ENCODE results near the gene KMT5C.
A peak's percentile ranks its signal among the peaks of the same experiment; 100 is the strongest.

The KMT5C gene

DNA sequence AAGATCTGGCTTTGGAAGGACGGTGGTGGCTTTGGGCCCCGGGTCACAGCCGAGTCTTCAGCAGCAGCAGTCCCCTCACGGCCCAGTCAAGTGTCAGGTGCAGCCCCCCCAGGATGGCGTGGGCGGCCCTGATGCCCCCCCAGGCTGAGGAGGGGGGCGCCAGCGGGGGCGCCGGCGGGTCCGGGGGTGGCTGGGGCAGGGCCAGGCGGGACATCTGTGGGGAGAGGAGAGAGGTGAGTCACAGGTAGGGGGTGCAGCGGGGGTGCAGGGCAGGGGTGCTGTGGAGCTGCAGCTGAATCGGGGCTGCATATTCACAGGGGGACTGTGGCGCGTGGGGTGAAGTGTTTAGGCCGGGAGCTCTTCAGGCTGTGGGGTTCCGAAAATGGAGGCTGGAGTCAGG, 26.3 kb downstream of the KMT5C start:
- DNase-seq (ENCODE audit: low spot score), result no peak
- in situ Hi-C loops (cut with MboI; ENCODE audit: low sequenced_read_pairs, unreplicated experiment), result no loop called here
- TF ChIP-seq, protein P1, sequence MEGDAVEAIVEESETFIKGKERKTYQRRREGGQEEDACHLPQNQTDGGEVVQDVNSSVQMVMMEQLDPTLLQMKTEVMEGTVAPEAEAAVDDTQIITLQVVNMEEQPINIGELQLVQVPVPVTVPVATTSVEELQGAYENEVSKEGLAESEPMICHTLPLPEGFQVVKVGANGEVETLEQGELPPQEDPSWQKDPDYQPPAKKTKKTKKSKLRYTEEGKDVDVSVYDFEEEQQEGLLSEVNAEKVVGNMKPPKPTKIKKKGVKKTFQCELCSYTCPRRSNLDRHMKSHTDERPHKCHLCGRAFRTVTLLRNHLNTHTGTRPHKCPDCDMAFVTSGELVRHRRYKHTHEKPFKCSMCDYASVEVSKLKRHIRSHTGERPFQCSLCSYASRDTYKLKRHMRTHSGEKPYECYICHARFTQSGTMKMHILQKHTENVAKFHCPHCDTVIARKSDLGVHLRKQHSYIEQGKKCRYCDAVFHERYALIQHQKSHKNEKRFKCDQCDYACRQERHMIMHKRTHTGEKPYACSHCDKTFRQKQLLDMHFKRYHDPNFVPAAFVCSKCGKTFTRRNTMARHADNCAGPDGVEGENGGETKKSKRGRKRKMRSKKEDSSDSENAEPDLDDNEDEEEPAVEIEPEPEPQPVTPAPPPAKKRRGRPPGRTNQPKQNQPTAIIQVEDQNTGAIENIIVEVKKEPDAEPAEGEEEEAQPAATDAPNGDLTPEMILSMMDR (IDR thresholded peaks at IDR 0.05; ENCODE audit: borderline replicate concordance, control extremely low read depth, extremely low read depth, insufficient read depth, missing control alignments), result no peak

DNA sequence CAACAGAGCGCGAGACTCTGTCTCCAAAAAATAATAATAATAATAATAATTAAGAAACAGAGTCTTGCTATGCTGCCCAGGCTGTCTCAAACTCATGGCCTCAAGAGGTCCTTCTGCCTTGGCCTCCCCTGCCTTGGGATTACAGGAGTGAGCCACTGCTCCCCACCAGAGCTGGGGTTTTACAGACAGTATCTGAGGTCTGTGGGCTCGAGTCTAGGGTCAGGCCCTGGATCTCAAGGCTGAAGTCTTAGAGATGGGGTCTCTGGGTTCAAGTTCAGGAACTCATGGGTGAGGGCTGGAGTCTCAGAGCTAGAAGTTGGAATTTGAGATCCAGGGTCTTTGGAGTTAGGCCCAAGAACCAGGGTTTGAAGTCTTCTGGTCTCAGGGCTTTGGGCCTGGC, 27.1 kb downstream of the KMT5C start:
- in situ Hi-C loops (cut with MboI; ENCODE audit: low sequenced_read_pairs, unreplicated experiment), result no loop called here
- no peak for DNase-seq (ENCODE audit: low spot score)
- TF ChIP-seq, protein P1 (IDR thresholded peaks at IDR 0.05; ENCODE audit: borderline replicate concordance, control extremely low read depth, extremely low read depth, insufficient read depth, missing control alignments), result no peak

DNA sequence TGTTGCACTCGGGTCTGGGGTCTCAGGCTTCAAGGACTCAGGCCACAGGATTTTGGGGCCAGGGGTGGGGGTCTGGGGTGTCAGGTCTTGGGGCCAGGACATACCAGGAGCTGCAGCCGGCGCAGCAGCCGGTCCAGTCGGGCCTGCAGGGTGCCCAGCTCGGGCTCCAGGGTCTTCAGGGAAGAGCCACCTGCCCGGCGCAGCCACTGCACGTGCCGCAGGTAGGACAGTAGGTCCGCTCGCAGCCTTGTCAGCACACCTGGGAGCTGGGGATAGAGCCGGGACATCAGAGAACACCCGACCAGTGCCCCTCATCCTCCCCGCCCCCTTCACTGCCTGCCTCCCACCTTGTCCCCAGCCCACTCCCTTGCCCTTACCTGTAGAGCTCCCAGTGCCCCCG, 28.4 kb downstream of the KMT5C start:
- in situ Hi-C loops (cut with MboI; ENCODE audit: low sequenced_read_pairs, unreplicated experiment), result no loop called here
- no peak for DNase-seq (ENCODE audit: low spot score)
- TF ChIP-seq, protein P1 (IDR thresholded peaks at IDR 0.05; ENCODE audit: borderline replicate concordance, control extremely low read depth, extremely low read depth, insufficient read depth, missing control alignments), result no peak

DNA sequence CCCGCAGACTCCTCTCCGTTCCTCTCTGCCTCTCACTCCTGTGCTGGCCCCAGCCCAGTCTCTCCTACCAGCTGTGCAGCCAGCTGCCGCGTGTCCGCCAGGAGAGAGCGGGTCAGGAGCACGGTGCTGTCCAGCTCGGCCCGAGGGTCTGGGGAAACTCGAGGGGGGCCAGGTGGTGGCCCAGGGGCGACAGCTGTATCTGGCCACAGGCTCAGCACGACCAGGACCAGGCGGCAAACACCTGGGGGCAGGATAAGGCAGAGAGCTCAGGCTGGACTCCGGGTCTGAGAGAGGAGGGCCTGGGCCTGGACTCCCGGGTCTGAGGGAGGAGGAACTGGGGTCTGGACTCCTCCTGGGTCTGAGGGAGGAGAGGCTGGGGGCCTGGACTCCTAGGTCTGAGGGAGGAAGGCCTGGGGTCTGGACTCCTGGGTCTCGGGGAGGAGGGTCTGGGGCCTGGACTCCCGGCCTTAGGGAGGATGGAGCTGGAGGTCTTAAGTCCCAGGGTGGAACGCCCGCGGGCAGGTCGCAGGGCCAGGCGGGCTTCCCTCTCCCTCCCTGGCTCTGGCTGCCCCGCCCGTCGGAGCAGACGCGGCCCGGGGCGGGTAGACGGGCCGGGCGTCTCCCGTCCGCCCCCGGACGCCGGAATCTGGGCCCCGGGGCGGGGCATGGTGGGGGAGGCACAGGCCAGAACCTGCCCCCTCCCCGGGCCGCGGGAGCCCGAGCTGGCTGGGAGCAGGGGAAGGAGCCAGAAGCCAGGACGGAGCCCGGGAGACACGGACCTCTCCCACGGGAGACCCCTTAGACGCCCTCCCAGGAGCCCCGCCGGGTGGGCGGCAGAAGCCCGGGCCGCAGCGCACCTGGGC, 29.3 kb downstream of the KMT5C start:
- DNase-seq (ENCODE audit: low spot score), result peak; percentile 65
- in situ Hi-C loops (cut with MboI; ENCODE audit: low sequenced_read_pairs, unreplicated experiment), result no loop called here
- TF ChIP-seq, protein P1 (IDR thresholded peaks at IDR 0.05; ENCODE audit: borderline replicate concordance, control extremely low read depth, extremely low read depth, insufficient read depth, missing control alignments), result no peak

DNA sequence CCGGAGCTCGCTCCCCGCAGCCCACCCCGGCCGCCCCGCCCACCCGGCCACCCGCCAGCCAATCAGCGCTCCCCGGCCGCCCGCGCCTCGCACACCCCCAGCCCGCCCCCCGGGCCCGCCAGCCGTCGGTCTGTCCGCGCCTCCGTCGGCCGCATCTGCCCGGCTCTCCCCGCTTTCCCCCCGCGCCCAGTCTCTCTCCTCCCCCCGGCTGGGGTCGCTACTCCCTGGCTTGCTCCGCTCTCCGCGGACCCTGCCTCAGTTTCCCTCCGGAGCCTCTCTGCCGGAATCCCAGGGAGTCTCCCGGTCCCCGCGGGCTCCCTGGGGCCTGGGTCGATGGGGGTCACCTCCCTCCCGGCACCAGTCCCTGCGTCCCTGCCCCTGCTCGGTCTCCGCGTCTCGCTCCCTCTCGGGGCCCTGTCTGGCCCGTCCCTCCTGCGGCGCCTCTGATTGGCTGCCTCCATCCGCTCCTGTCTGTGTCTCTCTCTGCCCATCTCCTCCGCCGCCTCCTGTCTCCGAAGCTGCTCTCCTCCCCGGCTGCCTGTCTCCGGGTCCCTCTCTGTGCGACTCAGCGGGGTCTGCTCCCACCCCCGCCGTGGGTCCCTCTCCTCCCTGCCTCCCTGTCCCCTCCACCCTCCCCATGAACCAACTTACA, 30.1 kb downstream of the KMT5C start:
- TF ChIP-seq, protein P1 (IDR thresholded peaks at IDR 0.05; ENCODE audit: borderline replicate concordance, control extremely low read depth, extremely low read depth, insufficient read depth, missing control alignments), result no peak
- in situ Hi-C loops (cut with MboI; ENCODE audit: low sequenced_read_pairs, unreplicated experiment), result no loop called here
- DNase-seq (ENCODE audit: low spot score), result peak; percentile 71

DNA sequence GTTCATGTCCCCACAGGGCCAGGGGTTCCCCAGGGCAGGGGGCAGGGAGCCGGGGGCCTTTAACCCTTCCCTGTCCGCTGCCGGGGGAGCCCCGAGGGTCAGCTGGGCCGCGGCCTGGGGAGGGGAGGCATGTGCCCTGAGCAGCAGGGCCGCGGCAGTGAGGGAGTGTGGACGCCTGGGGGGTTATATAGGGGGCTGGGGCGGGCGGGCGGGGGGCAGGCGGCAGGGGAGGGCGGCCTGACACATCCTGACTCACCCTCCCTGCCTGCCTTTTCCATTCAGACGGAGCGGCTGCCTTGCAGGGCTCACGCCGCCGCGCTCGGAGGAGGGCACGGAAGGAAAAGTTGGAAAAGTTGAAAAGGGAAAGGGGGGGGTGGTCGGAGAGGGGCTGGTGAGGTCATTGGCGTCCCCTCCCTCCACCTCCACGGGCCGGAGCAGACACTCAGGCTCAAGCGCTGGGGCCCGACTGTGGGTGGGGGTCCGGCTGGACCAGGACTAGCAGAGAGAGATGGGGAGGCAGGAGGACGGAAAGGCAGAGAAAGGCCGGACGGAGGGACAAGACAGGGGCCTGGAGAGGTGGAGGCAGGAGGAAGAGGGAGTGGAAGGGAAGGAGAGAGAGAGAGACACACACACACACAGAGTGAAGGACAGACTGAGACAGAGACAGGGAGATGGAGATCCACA, 30.8 kb downstream of the KMT5C start, which contains the start of gene IL11:
IL11 (minus strand) TSS at position 159 of the 684 bp plus-strand sequence; CDS start at position 6, 153 bp downstream.
- TF ChIP-seq, protein P1 (IDR thresholded peaks at IDR 0.05; ENCODE audit: borderline replicate concordance, control extremely low read depth, extremely low read depth, insufficient read depth, missing control alignments), result no peak
- in situ Hi-C loops (cut with MboI; ENCODE audit: low sequenced_read_pairs, unreplicated experiment), result no loop called here
- no peak for DNase-seq (ENCODE audit: low spot score)
